Trophoblast cell (in vitro differentiated cells and primary cell): ENCODE results near the gene ZFHX3.

Source experiments
- DNase-seq, 2 donors: peaks; one replicate each; pipeline ENCODE4 v3.0.0-alpha.2; 2016
- H2AFZ ChIP-seq: 2 replicates; pipeline ENCODE4 v1.6.1; 2013; ENCODE audit warnings: low read length, moderate library complexity, mild to moderate bottlenecking; ENCODE audit not compliant: insufficient read depth, poor library complexity
- H2AK5ac ChIP-seq: 2 replicates; pipeline ENCODE4 v1.6.1; 2013; ENCODE audit warnings: mild to moderate bottlenecking, low read length
- H2BK120ac ChIP-seq: 2 replicates; pipeline ENCODE4 v1.6.1; 2013; ENCODE audit warnings: low read length, mild to moderate bottlenecking, moderate library complexity; ENCODE audit not compliant: insufficient read depth, poor library complexity
- H2BK12ac ChIP-seq: 2 replicates; pipeline ENCODE4 v1.6.1; 2013; ENCODE audit warnings: mild to moderate bottlenecking, low read length, moderate library complexity
- H2BK5ac ChIP-seq: 2 replicates; pipeline ENCODE4 v1.6.1; 2013; ENCODE audit warnings: low read length, low read depth, moderate library complexity, mild to moderate bottlenecking; ENCODE audit not compliant: poor library complexity
- H3K14ac ChIP-seq: 2 replicates; pipeline ENCODE4 v1.6.1; 2013; ENCODE audit warnings: mild to moderate bottlenecking, low read length
- H3K18ac ChIP-seq: 2 replicates; pipeline ENCODE4 v1.6.1; 2013; ENCODE audit warnings: mild to moderate bottlenecking, low read length
- H3K23ac ChIP-seq: 2 replicates; pipeline ENCODE4 v1.6.1; 2013; ENCODE audit warnings: low read length
- H3K27ac ChIP-seq: 2 replicates; pipeline ENCODE4 v1.5.1; 2013; ENCODE audit warnings: low read depth, mild to moderate bottlenecking, inconsistent platforms, low read length, moderate library complexity
- H3K27me3 ChIP-seq: 2 replicates; pipeline ENCODE4 v1.6.1; 2013; ENCODE audit warnings: inconsistent platforms, mild to moderate bottlenecking, low read length, moderate library complexity; ENCODE audit not compliant: insufficient read depth
- H3K36me3 ChIP-seq, 2 experiments: 1 replicate in 1 of 2; 2 replicates in 1 of 2; pipeline ENCODE4 v1.6.1; 2013; ENCODE audit warnings: low read length in 2 of 2, mild to moderate bottlenecking in 2 of 2, moderate library complexity in 1 of 2; ENCODE audit not compliant: insufficient read depth in 2 of 2, control insufficient read depth in 1 of 2
- H3K4ac ChIP-seq: 2 replicates; pipeline ENCODE4 v1.6.1; 2013; ENCODE audit warnings: low read depth, mild to moderate bottlenecking, low read length, moderate library complexity
- H3K4me1 ChIP-seq, 2 experiments: 1 replicate in 1 of 2; 2 replicates in 1 of 2; pipeline ENCODE4 v1.6.1; 2013; ENCODE audit warnings: low read length in 2 of 2, mild to moderate bottlenecking in 2 of 2, moderate library complexity in 1 of 2; ENCODE audit not compliant: insufficient read depth in 2 of 2, control insufficient read depth in 1 of 2
- H3K4me2 ChIP-seq: 2 replicates; pipeline ENCODE4 v1.6.1; 2013; ENCODE audit warnings: inconsistent platforms, mild to moderate bottlenecking, low read length, moderate library complexity
- H3K4me3 ChIP-seq: 2 replicates; pipeline ENCODE4 v1.5.1; 2013; ENCODE audit warnings: mild to moderate bottlenecking, low read depth, low read length, inconsistent platforms
- H3K79me1 ChIP-seq: one replicate; pipeline ENCODE4 v1.6.1; 2013; ENCODE audit warnings: low read length
- H3K79me2 ChIP-seq: 2 replicates; pipeline ENCODE4 v1.6.1; 2013; ENCODE audit warnings: low read length, mild to moderate bottlenecking; ENCODE audit not compliant: control insufficient read depth, insufficient read depth, poor library complexity
- H3K9ac ChIP-seq: 2 replicates; pipeline ENCODE4 v1.6.1; 2013; ENCODE audit warnings: mild to moderate bottlenecking, low read length
- H3K9me3 ChIP-seq: 2 replicates; pipeline ENCODE4 v1.6.1; 2013; ENCODE audit warnings: low read depth, mild to moderate bottlenecking, control low read depth, inconsistent platforms, low read length; ENCODE audit not compliant: insufficient read depth
- H4K12ac ChIP-seq: 2 replicates; pipeline ENCODE4 v1.6.1; 2013; ENCODE audit warnings: low read depth, mild to moderate bottlenecking, low read length, moderate library complexity
- H4K8ac ChIP-seq: 2 replicates; pipeline ENCODE4 v1.6.1; 2013; ENCODE audit warnings: low read depth, mild to moderate bottlenecking, low read length, moderate library complexity
- H4K91ac ChIP-seq: one replicate; pipeline ENCODE4 v1.6.1; 2013; ENCODE audit warnings: low read depth, mild to moderate bottlenecking, low read length, moderate library complexity
- WGBS: extraction: QIAGEN DNeasy Blood & Tissue Kit; methylation state at CpG from one replicate; pipeline ENCODE4 v1.1.7; 2013; ENCODE audit warnings: missing lambda C conversion rate; ENCODE audit not compliant: insufficient read length, insufficient coverage; ENCODE audit errors: extremely low coverage; 5-methylcytosine and 5-hydroxymethylcytosine counted together

The ZFHX3 gene

DNA sequence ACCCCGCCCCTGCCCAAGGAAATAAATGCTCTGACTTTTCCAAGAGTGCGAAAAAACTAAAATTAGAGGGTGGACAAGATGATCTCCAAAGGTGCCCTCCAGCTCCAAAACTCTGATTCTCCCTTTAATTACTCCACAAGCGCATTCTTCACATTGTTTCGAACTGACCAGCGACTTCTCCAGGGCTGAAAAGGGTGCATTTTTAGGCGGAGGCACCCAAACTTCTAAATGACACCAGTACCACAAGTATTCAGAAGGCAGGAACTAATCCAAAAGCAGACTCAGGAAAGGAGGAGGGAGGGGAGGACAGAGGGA lies 750 bp downstream of the ZFHX3 start:
- H3K4me3 ChIP-seq: peak overlapping the region; percentile 81
- peaks cover 41% of the 10 kb centered on the region for H3K79me1 ChIP-seq
- peak overlapping the region; percentile 94 for H3K18ac ChIP-seq
- WGBS: no CpG with 5 or more reads among the region's 6 CpGs
- H3K79me2 ChIP-seq: peaks cover 32% of the 10 kb centered on the region
- no peak overlapping the region for H2AK5ac ChIP-seq
- no peaks in the 10 kb centered on the region for H3K27me3 ChIP-seq
- H3K14ac ChIP-seq: peak overlapping the region; percentile 92
- DNase-seq: peak; percentile 62 to 69
- H3K23ac ChIP-seq: no peak overlapping the region
- peak overlapping the region; percentile 79 for H3K9ac ChIP-seq
- H4K8ac ChIP-seq: peak overlapping the region; percentile 78
- no peak overlapping the region for H2BK12ac ChIP-seq
- peak overlapping the region; percentile 97 for H3K27ac ChIP-seq
- no peaks in the 10 kb centered on the region for H3K36me3 ChIP-seq
- H2AFZ ChIP-seq: no peak overlapping the region
- no peak overlapping the region for H3K4ac ChIP-seq
- peak overlapping the region; percentile 90 for H3K4me2 ChIP-seq
- no peaks in the 10 kb centered on the region for H3K9me3 ChIP-seq
- peak overlapping the region; percentile 97 for H4K91ac ChIP-seq
- H3K4me1 ChIP-seq: peaks cover 30 to 40% of the 10 kb centered on the region in 2 experiments
- no peak overlapping the region for H4K12ac ChIP-seq
- peak overlapping the region; percentile 96 for H2BK120ac ChIP-seq
- no peak overlapping the region for H2BK5ac ChIP-seq

DNA sequence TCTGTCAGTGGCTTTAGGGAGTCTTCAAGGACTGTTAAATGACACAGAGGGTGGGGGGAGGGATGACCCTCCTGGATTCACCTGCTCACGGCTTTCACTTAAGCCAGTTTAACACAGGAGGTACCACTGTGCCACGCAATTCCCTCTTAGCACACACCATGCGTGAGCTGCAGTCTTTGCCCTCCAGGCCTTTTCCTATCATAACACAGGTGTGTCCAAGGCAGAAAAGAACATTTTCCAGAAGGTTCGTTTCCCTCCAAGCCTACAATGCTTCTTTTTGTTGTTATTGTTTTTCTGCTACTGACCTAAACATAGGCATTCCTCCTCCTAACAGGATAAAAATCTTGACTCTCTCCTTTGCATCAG lies 1.1 kb downstream of the ZFHX3 start:
- Histone ChIP-seq H3K79me2 (peaks cover 31% of the 10 kb centered on the region), H2AFZ (no peak overlapping the region), H3K36me3 (no peaks in the 10 kb centered on the region), H2BK5ac (peak overlapping the region; percentile 50), H3K79me1 (peaks cover 41% of the 10 kb centered on the region), H3K14ac (peak overlapping the region; percentile 49), H3K9ac (no peak overlapping the region), H3K27ac (peak overlapping the region; percentile 97), H2AK5ac (no peak overlapping the region), H3K27me3 (no peaks in the 10 kb centered on the region), H3K23ac (no peak overlapping the region), H3K9me3 (no peaks in the 10 kb centered on the region), H3K4me2 (peak overlapping the region; percentile 90), H3K4me3 (no peak overlapping the region), H4K91ac (peak overlapping the region; percentile 67), H3K18ac (peak overlapping the region; percentile 25), H3K4ac (peak overlapping the region; percentile 65), H4K8ac (peak overlapping the region; percentile 13), H3K4me1 (peaks cover 30 to 42% of the 10 kb centered on the region in 2 experiments), H4K12ac (no peak overlapping the region), H2BK120ac (peak overlapping the region; percentile 36), H2BK12ac (peak overlapping the region; percentile 37)
- no CpG with 5 or more reads among the region's 4 CpGs for WGBS
- DNase-seq: peak in 1 of 2 donors; percentile 47

- no peaks in the 10 kb centered on the region for H3K36me3 ChIP-seq
- no CpG with 5 or more reads among the region's 8 CpGs for WGBS
These were observed 1.6 kb downstream of the ZFHX3 start for GRCh38 chr16:73046202-73046848.

DNA sequence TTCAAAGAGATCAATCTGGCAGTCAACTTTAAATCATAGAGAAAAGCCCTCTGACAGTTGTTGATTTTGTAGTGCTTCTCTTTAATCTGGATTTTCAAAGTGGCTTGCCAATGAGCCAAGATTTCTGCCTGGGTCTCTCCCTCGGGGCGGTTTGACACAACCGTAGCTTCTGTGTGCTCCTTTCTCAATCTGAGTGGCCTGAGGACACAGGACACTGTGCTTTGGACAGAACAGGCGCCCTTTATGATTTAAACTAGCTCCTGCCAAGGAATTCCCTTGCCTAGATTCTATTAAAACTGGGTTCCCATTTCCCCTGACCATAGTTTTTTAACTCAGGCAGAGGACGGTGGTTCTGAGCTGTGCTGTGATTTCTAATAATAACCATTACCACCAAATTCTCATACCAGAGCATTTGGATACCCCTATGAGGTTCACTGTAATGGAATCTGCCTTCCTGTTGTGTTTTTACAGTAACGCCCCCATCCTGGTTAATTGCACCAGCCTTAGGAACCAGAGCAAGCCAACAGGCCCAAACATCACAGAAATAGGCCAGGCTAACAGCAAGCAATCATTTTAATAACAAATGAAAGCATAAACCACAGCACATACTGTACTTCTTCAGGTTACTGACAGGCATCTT lies 4.0 kb downstream of the ZFHX3 start:
- Histone ChIP-seq H4K91ac (peak overlapping the region; percentile 17), H3K27me3 (no peaks in the 10 kb centered on the region), H3K36me3 (no peaks in the 10 kb centered on the region), H3K79me1 (peaks cover 33% of the 10 kb centered on the region), H2BK120ac (no peak overlapping the region), H3K4me3 (no peak overlapping the region), H3K27ac (peak overlapping the region; percentile 71), H3K14ac (no peak overlapping the region), H2BK5ac (peak overlapping the region; percentile 27), H2AK5ac (no peak overlapping the region), H4K8ac (no peak overlapping the region), H3K79me2 (peaks cover 25% of the 10 kb centered on the region), H3K4me1 (peaks cover 24 to 39% of the 10 kb centered on the region in 2 experiments), H3K4ac (peak overlapping the region; percentile 46), H3K18ac (no peak overlapping the region), H3K9ac (no peak overlapping the region), H3K9me3 (no peaks in the 10 kb centered on the region), H2AFZ (no peak overlapping the region), H3K23ac (no peak overlapping the region), H3K4me2 (peak overlapping the region; percentile 35), H2BK12ac (no peak overlapping the region), H4K12ac (no peak overlapping the region)
- peak in 1 of 2 donors; percentile 82 for DNase-seq
- no CpG with 5 or more reads among the region's 6 CpGs for WGBS

More at GRCh38 chr16:73046202-73046848, 1.6 kb downstream of the ZFHX3 start:
- H3K9me3 ChIP-seq: no peaks in the 10 kb centered on the region
- H3K27me3 ChIP-seq: no peaks in the 10 kb centered on the region
- H3K27ac ChIP-seq: peak overlapping the region; percentile 53
- H3K4me1 ChIP-seq: peaks cover 30 to 42% of the 10 kb centered on the region in 2 experiments
- peaks cover 41% of the 10 kb centered on the region for H3K79me1 ChIP-seq
- peak overlapping the region; percentile 90 for H3K4me2 ChIP-seq
- H3K4ac ChIP-seq: peak overlapping the region; percentile 65
- peak overlapping the region; percentile 78 for H3K14ac ChIP-seq
- H4K12ac ChIP-seq: no peak overlapping the region
- H3K18ac ChIP-seq: peak overlapping the region; percentile 62
- H2BK120ac ChIP-seq: peak overlapping the region; percentile 60
- no peak overlapping the region for H3K4me3 ChIP-seq
- H2BK5ac ChIP-seq: peak overlapping the region; percentile 50
- DNase-seq: no peak
- H4K8ac ChIP-seq: peak overlapping the region; percentile 54
- peak overlapping the region; percentile 66 for H2BK12ac ChIP-seq
- H3K9ac ChIP-seq: no peak overlapping the region
- peaks cover 30% of the 10 kb centered on the region for H3K79me2 ChIP-seq
- H3K23ac ChIP-seq: no peak overlapping the region
- H2AFZ ChIP-seq: no peak overlapping the region
- H4K91ac ChIP-seq: peak overlapping the region; percentile 67
- peak overlapping the region; percentile 65 for H2AK5ac ChIP-seq
